Cerebellar cortex (tissue), 1 donor: ENCODE results near the gene RASAL2.
"Not testable (repeated sequence)": the region's sequence is repeated elsewhere in the genome, so short reads cannot be mapped to it uniquely, and the experiment has no call there.

Experiments used
- DNase-seq: peaks from one replicate; pipeline ENCODE4 v3.0.0-alpha.2; 2015; ENCODE audit warnings: low spot score

Gene RASAL2

DNA sequence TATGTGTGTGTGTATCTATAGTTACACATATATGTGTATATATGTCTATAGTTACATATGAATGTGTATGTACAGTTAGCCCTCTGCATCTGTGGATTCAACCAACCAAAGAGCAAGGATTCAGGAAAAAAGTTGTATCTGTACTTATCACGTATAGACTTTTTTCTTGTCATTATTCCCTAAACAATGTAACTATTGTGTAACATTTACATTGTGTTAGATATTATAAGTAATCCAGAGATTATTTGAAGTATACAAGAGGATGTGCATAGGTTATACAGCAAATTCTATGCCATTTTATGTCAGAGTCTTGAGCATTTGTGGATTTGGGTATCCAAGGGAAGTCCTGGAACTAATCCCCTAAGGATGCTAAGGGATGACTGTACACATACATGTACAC is 71.3 kb downstream of the RASAL2 start:
- DNase-seq: no peak

DNA sequence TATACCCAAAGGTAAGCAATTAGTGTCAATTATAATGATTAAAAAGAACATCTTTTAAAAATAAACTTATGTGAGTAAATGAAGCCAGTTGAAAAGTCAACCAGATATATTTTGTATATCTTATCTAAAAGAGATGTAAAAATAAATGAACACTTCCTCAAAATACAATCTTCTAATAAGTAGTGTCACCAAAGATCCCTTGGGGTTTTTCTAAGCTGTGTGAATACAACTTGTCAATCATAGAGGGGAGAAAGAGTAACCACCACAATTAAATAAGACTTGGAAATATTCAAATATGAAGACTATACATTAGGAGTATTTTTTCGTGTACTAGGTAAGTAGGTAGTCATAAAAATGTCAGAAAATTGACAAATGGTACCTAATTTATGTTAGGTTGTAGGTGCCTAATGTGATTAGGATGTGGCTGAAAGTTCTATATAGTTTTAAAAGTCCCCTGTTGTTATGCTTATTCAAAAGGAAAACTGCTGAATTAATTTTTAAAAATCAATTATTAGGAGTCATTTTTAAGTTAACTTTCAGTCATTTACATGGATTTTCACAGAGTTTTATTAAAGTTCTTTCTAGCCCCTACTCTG is 72.6 kb downstream of the RASAL2 start:
- no peak for DNase-seq

DNA sequence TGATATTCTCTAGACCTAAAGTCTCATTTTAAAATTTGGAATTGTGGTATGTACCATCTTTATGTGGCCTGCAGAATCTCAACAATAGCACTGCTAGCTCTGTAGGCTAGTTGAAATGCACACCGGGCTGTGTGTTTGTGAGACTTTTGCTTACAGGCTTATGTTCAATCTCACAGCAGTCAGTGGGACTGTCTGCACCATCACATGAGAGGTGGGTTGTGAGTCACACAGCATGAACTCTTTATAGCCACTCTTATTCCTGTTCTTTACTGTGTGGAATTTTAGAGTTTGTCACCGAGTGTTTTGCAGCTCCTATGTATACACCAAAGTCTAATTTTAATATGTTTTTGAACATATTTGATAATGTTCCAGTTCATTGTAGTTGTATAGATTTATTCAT is 74.6 kb downstream of the RASAL2 start:
- DNase-seq: no peak

DNA sequence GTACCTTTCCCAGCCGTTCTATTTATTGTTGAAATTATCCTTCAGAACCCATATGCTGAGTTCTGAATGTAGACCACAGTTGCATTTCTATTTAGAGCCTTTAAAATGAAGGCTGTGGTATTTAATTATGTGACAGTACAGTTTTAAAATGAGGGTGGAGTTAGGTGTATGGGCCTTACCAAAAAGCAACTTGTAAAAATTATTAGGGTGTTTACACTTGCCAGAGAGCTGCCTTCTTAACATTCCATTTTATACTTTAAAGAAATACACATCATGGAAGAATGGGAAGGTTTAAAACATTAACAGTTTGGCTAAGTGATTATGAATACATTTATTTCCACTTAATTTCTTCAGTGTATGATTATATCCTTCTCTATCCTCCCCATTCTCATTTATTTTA is 75.7 kb downstream of the RASAL2 start:
- no peak for DNase-seq

DNA sequence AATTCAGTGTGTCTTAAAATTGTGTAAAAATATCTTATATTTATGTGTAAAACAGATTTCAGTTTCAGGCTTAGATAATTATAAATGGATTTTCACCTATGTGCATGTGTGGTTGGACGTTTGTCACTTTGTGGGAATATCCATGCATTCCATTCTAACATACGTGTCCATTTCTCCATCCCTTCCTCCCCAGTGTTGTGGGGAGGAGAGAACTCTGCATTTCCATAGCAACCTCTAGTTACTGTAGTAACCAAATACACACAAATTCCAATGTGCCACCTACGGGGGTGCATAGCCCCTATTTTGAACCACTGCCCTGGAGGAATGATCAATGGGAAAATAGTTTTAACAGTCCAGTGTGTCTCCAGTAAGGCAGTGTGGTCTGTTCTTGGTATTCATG is 79.0 kb downstream of the RASAL2 start:
- DNase-seq: no peak

DNA sequence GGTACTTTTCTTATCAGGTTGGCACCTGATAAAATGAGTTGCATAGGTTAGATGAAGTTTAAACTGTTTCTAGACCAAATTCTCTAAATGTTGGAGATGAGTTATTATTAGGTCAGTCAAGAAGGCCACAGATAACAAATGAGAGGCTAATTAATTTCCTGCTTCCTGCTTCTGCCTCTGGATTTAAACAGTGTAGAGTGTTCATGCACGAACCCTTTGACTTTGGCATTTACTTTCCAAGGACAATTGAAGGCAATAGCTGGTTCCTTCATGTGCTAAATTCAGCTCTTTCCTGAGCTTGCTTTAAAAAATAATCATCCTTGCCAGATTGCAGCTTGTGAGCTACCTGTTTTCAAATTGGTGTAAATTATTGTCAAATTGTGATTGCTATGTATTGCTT is 80.6 kb downstream of the RASAL2 start:
- no peak for DNase-seq

DNA sequence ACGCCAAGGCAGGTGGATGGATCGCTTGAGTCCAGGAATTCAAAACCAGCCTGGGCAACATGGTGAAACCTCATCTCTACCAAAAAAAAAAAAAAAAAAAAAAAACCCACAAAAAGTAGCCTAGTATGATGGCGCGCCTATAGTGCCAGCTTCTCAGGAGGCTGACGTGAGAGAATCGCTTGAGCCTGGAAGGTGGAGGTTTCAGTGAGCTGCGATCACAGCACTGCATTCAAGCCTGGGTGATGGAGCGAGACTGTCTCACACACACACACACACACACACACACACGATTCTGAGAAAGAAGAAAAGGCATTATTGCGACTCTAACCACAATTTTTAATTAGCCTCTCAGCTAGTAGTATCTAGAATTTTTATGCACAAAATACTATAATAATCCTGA is 86.5 kb downstream of the RASAL2 start:
- no peak for DNase-seq

DNA sequence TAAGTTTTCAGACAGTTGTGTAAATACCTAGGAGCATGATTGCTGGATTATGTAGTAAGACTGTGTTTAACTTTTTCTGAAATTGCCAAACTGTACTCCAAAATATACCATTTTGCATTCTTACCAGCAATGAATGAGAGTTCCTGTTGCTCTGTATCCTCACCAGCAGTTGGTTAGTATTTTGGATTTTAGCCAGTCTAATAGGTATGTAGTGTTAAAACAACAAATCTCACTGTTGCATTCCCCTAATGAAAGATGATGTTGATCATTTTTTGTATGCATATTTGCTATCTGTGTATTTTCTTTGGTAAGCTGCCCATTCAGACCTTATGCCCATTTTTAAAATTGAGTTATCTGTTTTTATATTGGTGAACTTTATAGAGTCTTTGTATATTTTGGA is 89.9 kb downstream of the RASAL2 start:
- no peak for DNase-seq

DNA sequence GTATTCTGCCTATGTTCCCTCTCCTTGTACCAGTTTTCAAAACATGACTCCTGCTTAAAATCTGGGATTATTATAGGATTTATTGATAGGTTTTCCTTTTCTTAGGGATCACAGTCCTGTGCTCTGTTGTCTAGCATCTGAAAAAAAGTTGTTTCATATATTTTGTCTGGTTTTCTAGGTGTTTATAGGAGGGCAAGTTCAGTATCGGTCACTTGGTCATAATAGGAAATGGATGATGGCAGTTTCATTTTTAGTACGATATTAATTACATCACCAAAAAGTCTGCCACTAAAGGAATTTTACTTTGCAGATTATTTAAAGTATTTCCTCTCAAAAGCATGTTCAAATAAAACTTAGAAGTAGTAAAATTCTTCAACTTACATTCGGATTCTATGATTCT is 94.4 kb downstream of the RASAL2 start:
- DNase-seq: no peak

DNA sequence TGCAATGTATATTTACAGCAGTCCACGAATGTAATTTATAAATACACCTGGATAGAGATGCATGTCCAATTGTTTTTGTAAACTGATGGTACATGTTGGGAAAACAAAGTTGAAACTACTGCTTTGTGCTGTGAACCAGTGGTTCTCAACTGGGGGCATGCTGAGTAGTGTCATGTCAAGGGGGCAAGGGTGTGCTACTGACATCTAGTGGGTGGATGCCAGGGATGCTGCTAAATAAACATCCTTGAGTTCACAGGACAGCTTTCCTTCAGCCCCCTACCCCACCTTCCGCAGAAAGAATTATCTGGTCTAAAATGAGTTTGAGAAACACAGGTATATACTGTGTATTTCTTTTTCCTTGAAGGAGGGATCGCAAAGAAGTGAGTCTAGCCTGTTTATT is 95.9 kb downstream of the RASAL2 start:
- DNase-seq: peak; percentile 21

DNA sequence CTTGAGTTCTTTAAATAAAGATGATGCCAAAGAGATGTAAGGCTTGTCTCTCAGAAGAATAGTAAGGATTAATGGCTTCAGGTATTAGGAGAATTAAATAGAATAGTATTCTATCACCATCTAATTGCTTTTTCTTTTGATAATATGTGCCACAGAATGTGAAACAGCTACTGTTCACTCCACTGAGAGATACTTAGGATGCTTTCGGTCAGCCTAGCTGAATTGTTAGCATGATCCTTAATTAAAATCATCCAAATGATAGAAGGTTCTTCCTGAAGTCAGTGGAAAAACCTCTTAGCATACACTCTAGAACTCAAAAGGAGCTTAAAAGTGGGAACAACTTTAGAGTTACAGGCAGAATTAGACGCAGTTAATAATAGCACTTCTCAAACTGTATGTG is 97.0 kb downstream of the RASAL2 start:
- no peak for DNase-seq

DNA sequence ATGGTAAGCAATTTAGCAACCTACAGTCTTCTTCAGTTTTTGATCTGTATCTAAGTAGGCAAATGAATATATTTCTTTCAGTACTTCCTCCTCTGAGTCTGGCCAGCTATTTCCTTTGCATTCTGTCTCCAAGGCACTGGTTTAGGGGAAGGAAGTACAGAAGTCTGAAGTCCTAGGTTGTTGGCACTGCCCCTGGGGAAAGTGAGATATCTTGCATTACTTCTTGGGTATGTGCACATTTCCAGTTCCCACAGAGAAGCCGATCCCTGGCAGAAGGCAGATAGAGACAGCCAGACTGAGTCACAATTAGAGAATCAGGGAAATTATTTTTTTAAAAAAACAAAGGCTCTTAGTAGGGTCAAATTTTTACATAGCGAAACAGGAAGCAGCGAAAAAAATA is 98.8 kb downstream of the RASAL2 start:
- DNase-seq: no peak

DNA sequence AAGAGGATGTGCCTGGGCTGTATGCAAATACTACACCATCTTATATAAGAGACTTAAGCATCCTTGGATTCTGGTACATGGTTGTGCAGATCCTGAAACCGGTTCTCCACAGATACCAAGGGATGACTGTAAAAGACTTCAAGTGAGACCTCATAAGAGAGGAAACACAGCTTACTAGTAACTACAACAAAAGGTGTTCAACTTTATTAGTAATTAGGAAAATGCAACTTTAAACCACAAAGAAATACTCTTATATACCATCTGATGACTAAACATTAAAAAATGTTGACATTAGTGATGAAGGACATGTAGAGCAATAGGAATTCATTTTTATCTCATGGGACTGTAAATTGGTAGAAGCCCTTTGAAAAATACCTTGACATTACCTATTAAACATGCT is 102.7 kb downstream of the RASAL2 start:
- DNase-seq: no peak

DNA sequence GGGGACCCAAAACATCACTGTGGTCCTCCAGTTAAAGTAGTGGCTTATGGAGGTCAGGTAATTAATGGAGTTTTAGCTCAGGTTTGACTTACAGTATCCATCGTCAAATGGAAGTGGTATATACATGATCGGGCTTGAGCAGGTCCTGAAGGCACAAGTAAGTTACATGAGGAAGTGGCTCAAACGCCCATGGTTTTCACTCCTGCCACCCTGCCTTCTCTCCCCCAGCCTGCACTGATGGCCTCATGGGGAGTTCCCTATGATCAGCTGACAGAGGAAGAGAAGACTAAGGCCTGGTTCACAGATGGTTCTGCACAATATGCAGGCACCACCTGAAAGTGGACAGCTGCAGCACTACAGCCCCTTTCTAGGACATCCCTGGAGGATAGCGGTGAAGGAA is 108.2 kb downstream of the RASAL2 start:
- not testable (repeated sequence) for DNase-seq

DNA sequence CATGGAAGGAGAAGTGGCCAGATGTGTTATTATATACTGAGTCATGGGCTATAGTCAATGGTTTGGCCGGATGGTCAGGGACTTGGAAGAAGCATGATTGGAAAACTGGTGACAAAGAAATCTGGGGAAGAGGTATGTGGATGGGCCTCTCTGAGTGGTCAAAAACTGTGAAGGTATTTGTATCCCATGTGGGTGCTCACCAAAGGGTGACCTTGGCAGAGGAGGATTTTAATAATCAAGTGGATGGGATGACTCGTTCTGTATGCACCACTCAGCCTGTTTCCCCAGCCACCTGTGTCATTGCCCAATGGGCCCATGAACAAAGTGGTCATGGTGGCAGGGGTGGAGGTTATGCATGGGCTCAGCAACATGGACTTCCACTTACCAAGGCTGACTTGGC is 108.6 kb downstream of the RASAL2 start:
- not testable (repeated sequence) for DNase-seq

DNA sequence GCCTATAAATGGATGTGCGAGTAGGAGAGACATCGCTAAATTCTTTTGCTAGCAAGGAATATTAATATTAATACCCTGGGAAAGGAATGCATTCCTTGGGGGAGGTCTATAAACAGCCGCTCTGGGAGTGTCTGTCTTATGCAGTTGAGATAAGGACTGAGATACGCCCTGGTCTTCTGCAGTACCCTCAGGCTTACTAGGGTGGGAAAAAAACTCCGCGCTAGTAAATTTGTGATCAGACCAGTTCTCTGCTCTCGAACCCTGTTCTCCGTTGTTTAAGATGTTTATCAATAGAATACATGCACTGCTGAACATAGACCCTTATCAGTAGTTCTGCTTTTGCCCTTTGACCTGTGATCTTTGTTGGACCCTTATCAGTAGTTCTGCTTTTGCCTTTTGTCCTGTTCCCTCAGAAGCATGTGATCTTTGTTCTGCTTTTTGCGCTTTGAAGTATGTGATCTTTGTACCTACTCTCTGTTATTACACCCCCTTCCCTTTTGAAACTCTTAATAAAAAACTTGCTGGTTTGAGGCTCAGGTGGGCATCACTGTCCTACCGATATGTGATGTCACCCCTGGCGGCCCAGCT is 114.5 kb downstream of the RASAL2 start:
- DNase-seq: not testable (repeated sequence)

DNA sequence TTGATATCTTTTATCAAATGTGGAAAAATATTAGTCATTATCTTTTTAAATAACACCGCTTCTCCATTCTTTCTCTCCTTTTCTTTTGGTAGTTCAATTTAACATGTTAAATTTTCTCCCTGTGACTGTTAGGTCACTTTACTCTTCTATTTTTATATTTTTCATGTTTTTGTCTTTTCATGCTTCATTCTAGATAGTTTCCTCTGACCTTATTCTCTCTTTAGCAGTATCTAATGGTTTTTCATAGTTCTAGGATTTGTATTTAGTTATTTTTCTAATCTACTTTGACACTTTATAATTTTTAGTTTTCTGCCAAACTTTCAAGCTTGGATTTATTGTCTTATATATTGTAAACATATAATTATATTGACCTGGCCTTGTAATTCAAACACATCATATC is 116.0 kb downstream of the RASAL2 start:
- DNase-seq: no peak

DNA sequence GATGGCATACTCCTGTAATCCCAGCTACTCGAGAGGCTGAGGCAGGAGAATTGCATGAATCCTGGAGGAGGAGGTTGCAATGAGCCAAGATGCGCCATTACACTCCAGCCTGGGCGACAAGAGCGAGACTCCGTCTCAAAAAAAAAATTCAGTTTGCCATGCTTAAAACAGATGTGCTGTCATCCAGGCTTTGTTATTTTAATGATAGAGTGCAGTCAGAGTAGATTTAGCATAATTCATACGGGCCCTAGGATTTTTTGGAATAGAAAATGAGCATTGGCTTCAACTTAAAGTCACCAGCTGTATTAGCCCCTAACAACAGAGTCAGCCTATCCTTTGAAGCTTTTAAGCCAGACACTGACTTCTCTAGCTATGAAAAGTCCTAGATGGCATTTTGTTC is 124.6 kb downstream of the RASAL2 start:
- no peak for DNase-seq

DNA sequence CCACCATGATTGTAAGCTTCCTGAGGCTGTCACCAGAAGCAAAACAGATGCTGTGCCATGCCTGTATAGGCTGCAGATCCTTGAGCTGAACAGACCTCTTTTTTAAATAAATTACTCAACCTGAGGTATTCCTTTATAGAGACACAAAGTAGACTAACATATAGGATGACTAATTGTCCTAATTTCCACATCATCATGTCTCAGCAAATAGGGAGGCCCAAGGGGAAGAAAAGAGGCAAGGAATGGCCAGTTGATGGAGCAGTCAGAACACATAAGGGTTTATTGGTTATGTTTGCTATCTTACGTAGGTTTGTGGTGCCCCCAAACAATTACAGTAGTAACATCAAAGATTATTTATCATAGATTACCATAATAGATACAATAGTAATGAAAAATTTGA is 126.2 kb downstream of the RASAL2 start:
- DNase-seq: no peak

DNA sequence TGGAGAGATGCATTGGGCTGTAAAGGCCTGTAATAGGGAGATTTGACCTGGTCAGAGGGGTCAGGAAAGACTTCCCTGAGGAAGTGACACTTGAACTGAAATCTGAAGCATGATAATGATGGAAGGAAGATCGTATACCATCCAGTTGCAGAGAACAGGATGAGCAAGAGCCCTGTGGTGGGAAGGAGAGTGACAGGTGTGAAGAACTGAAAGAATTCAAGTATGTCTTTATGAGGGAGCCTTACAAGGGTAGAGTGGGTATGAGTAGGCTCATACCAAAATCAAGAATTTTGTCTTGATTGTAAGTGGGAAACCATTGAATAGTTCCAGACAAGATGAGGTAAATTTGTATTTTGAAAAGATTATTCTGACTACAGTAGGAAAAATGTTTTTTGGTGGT is 129.4 kb downstream of the RASAL2 start:
- DNase-seq: no peak

DNA sequence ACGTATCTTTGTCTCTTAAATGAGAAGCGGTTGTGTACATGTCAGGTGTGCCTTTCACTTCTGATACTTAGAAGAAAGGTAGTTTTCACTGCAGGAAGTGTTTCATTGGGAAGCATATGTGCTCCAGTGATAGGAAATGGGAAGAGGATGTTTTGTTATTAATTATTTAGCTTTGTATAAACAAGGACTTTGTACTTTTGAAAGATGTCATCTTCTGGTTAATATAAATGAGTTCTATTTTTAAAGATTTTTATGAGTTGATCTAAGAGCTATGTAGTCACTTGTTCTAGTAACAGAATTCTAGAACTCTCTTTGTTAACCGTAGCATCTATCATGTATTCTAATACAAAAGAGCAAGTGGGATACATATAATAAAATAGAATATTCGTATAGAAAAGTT is 130.5 kb downstream of the RASAL2 start:
- DNase-seq: no peak

DNA sequence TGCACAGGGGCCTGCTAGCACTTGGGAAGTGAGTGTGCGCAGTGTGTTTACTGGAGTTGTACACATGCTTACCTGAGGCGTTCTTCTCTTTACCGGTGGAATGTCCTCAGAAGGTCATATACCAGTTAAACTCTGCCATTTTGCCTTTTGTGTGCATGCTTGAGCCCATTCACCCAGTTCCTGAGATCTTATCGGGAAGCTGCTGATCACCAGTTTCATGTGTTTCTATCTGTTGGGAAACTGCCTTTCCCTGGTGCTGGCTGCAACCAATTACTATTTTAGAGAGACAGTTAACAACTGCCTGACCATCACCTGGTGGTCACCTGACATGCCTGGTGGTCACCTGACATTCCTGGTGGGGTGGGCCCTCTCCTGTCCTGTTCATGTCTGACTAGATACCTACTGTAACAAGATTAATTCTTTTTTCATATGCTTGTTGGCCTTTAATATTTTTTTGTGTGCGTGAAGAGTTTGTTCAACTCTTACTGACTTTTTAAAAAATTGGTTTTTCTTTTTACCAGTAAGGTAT is 137.0 kb downstream of the RASAL2 start:
- DNase-seq: no peak

DNA sequence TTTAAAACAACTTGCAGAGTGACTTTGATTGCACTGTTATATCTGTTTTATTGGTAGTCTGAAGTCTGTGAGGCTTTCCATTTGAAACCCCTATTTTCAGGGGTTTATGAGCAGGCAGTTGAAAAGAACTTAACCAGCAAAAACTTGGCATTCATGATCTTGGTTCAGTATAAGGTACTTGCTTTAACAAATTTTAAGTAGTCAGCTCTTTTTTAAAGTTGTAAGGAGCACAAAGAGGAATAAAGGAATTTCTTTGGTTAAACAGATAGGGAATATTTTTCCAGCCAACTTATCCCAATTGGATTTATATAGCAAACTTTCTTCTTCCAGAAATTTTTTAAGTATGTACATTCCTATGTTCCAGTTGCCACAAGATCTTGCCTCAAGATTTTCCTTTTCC is 138.2 kb downstream of the RASAL2 start:
- no peak for DNase-seq

DNA sequence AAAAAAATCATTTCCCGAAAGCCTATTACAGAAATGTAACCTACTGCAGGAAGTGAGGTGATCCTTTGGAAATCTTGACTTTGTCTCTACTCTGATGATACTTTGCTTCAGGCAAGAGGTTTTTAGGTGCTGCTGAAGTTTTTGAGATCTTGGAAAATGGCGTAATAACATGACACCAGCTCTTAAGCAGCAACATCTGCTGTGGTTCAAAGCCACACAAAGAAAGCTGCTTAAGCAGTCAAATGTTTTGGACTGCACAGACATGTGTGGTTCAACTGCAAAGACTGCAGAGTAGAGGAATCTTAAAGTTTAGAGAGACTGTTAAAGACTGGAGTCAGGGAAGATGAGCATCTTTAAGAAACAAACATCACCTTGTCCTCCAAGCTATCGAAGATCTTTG is 139.0 kb downstream of the RASAL2 start:
- no peak for DNase-seq
